Endodermal cell (in vitro differentiated cells): Measurements from ENCODE around the gene P2RX7. TPM values are rescaled to one million over a fixed set of nuclear protein-coding genes. Genes with fewer than 3 reads are reported as not detected.
"Not testable (repeated sequence)": the region's sequence is repeated elsewhere in the genome, so short reads cannot be mapped to it uniquely, and the experiment has no call there.

Experiments
- DNase-seq: peaks from one replicate; pipeline ENCODE4 v3.0.0-alpha.2; 2017
- H3K27ac ChIP-seq: 2 replicates; pipeline ENCODE4 v1.5.1; 2013; ENCODE audit warnings: mild to moderate bottlenecking, low read depth, low read length, moderate library complexity
- H3K27me3 ChIP-seq: 2 replicates; pipeline ENCODE4 v1.6.1; 2013; ENCODE audit warnings: mild to moderate bottlenecking, low read length, moderate library complexity; ENCODE audit not compliant: insufficient read depth, control insufficient read depth, poor library complexity, severe bottlenecking
- H3K36me3 ChIP-seq: 2 replicates; pipeline ENCODE4 v1.7.0; 2013; ENCODE audit warnings: mild to moderate bottlenecking, low read length, moderate library complexity; ENCODE audit not compliant: control insufficient read depth, insufficient read depth
- H3K4me1 ChIP-seq: one replicate; pipeline ENCODE4 v1.7.0; 2013; ENCODE audit warnings: low read length; ENCODE audit not compliant: control insufficient read depth, insufficient read depth
- H3K4me3 ChIP-seq: 2 replicates; pipeline ENCODE4 v1.5.1; 2013; ENCODE audit warnings: mild to moderate bottlenecking, low read length, moderate library complexity
- H3K9ac ChIP-seq: 2 replicates; pipeline ENCODE4 v1.6.1; 2013; ENCODE audit warnings: mild to moderate bottlenecking, low read length, moderate library complexity; ENCODE audit not compliant: poor library complexity, severe bottlenecking; ENCODE audit errors: extremely low read depth
- H3K9me3 ChIP-seq: 2 replicates; pipeline ENCODE4 v1.6.1; 2013; ENCODE audit warnings: mild to moderate bottlenecking, low read length, moderate library complexity; ENCODE audit not compliant: control insufficient read depth
- H3K27ac Mint-ChIP-seq: 2 replicates; pipeline ENCODE4 v1.8.0; 2020; ENCODE audit warnings: mixed read lengths
- H3K27me3 Mint-ChIP-seq: 2 replicates; pipeline ENCODE4 v1.8.0; 2021; ENCODE audit warnings: mild to moderate bottlenecking, mixed read lengths; ENCODE audit not compliant: insufficient read depth
- H3K36me3 Mint-ChIP-seq: 2 replicates; pipeline ENCODE4 v1.8.0; 2020; ENCODE audit warnings: low read depth, mixed read lengths
- H3K4me1 Mint-ChIP-seq: 2 replicates; pipeline ENCODE4 v1.8.0; 2020; ENCODE audit warnings: mixed read lengths
- H3K4me3 Mint-ChIP-seq: 2 replicates; pipeline ENCODE4 v1.8.0; 2020; ENCODE audit warnings: mild to moderate bottlenecking, moderate library complexity, mixed read lengths
- H3K9me3 Mint-ChIP-seq: 2 replicates; pipeline ENCODE4 v1.8.0; 2020; ENCODE audit warnings: mild to moderate bottlenecking, mixed read lengths
- CTCF ChIP-seq: fragments of 200-600 bp; sonication (generic); conservative IDR thresholded peaks from 2 replicates; pipeline ENCODE4 v1.5.0; 2021; ENCODE audit warnings: antibody characterized with exemption, mild to moderate bottlenecking
- WGBS, 2 experiments: methylation state at CpG; one replicate each; pipeline versions ENCODE4 v1.1.5 to v1.1.7; 2013; ENCODE audit warnings: missing lambda C conversion rate in 2 of 2, mixed read lengths in 1 of 2; ENCODE audit not compliant: insufficient coverage in 1 of 2, insufficient read length in 1 of 2; 5-methylcytosine and 5-hydroxymethylcytosine counted together
- total RNA-seq, 2 donors: library from RNA; stranded (reverse); fragmentation: NEBNext Ultra II Directional in 1 of 2; extraction: Animal tissue kit (Norgen Biotek cat#: 25700) in 1 of 2; gene quantifications; 2 replicates in 1 of 2; 3 replicates in 1 of 2; pipeline ENCODE4 v1.2.1, GENCODE V29; 2021

Gene P2RX7
- total RNA-seq, 2 donors from 2014 or later, result 0.18 TPM; not detected in 1

DNA sequence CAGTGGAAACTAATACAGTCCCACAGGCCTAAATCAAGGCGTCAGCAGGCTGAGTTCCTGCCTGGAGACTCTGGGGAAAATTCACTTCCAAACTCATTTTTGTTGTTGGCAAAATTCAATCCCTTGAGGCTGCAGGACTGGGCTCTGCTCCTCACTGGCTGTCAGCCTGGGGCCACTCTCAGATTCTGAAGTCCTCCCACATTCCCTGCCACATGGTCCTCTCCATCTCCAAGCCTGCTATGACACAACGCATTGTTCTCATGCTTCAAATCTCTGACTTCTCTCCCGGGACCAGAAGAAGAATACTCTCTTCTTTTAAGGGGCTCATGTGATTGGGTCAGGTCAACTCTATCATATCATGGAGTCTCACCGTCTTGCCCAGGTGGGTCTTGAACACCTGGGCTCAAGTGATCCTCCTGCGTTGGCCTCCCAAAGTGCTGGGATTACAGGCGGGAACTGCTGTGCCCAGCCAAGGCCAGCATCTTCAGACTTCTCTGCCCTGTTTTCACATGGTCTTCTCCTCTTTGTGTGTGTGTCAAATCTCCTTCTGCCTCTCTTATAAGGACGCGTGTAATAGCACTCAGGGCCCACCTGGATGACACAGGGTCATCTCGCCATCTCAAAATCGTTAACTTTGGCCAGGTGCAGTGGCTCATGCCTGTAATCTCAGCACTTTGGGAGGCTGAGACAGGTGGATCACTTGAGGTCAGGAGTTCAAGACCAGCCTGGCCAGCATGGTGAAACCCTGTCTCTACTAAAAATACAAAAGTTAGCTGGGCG is 9.7 kb downstream of the P2RX7 start:
- Mint-ChIP-seq H3K4me3 (no peak overlapping the region), H3K36me3 (no peaks in the 10 kb centered on the region), H3K9me3 (peaks cover 8% of the 10 kb centered on the region), H3K27ac (no peak overlapping the region), H3K27me3 (peaks cover 11% of the 10 kb centered on the region), H3K4me1 (no peaks in the 10 kb centered on the region)
- DNase-seq, result no peak
- Histone ChIP-seq H3K9ac (no peak overlapping the region), H3K4me3 (no peak overlapping the region), H3K4me1 (no peaks in the 10 kb centered on the region), H3K27ac (no peak overlapping the region), H3K36me3 (no peaks in the 10 kb centered on the region), H3K9me3 (no peaks in the 10 kb centered on the region), H3K27me3 (peaks cover 10% of the 10 kb centered on the region)
- WGBS, 2 experiments, result 77 to 80% methylated on average over 10 to 11 of the region's 11 CpGs
- no peak for TF ChIP-seq CTCF

DNA sequence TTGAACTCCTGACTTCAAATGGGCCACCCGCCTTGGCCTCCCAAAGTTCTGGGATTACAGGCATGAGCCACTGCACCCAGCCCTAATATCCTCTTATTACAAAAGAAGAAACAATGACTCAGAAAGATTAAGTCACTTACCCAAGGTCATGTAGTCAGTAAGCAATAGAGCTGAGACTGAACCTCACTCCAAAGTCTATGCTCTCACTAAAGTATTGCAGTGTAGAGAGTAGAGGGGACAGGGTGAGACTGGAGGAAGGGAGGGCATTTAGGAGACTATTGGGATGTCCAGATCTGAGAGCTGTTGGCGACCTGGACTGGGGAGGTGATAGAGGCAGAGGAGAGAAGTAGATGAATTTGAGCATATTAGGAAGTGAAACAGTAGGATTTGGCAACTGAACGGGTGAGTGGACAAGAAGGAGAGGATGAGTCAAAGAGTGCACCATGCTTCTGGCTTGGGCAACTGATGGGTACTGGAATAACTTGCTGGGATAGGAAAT is 11.8 kb downstream of the P2RX7 start:
- H3K4me1 Mint-ChIP-seq, result no peaks in the 10 kb centered on the region
- peaks cover 8% of the 10 kb centered on the region for H3K9me3 Mint-ChIP-seq
- Histone ChIP-seq H3K9me3 (no peaks in the 10 kb centered on the region), H3K27ac (no peak overlapping the region), H3K4me1 (no peaks in the 10 kb centered on the region), H3K36me3 (no peaks in the 10 kb centered on the region), H3K27me3 (peaks cover 10% of the 10 kb centered on the region), H3K9ac (no peak overlapping the region), H3K4me3 (no peak overlapping the region)
- H3K27me3 Mint-ChIP-seq, result peaks cover 14% of the 10 kb centered on the region
- H3K36me3 Mint-ChIP-seq, result no peaks in the 10 kb centered on the region
- H3K4me3 Mint-ChIP-seq, result no peak overlapping the region
- TF ChIP-seq CTCF, result no peak
- no peak for DNase-seq
- H3K27ac Mint-ChIP-seq, result no peak overlapping the region
- WGBS, 2 experiments, result 85 to 90% methylated on average over 3 of the region's 3 CpGs

DNA sequence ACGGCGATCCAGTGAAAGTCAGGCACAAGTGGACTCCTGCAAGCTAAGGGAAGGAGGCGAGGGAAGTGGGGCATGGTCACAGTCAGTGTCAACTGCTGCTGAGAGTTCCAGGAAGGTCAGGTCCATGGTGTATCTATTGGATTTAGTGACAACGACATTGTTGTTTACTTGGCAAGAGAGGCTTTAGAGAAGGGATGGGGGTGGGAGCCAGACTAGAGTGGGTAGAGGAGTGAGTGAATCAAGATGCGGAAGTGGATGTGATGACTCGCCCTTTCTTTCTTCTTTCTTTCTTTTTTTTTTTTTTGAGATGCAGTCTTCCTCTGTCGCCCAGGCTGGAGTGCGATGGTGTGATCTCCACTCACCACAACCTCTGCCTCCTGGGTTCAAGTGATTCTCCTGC is 12.5 kb downstream of the P2RX7 start:
- WGBS, 2 experiments, result 86 to 95% methylated on average over 4 to 8 of the region's 8 CpGs
- no peak for TF ChIP-seq CTCF
- no peak for DNase-seq
- Mint-ChIP-seq H3K4me1 (no peaks in the 10 kb centered on the region), H3K27me3 (peaks cover 18% of the 10 kb centered on the region), H3K9me3 (peaks cover 11% of the 10 kb centered on the region), H3K36me3 (no peaks in the 10 kb centered on the region), H3K27ac (no peak overlapping the region), H3K4me3 (no peak overlapping the region)
- H3K9ac ChIP-seq, result no peak overlapping the region
- H3K4me3 ChIP-seq, result no peak overlapping the region
- no peaks in the 10 kb centered on the region for H3K9me3 ChIP-seq
- no peak overlapping the region for H3K27ac ChIP-seq
- peaks cover 10% of the 10 kb centered on the region for H3K27me3 ChIP-seq
- H3K36me3 ChIP-seq, result no peaks in the 10 kb centered on the region
- H3K4me1 ChIP-seq, result no peaks in the 10 kb centered on the region

DNA sequence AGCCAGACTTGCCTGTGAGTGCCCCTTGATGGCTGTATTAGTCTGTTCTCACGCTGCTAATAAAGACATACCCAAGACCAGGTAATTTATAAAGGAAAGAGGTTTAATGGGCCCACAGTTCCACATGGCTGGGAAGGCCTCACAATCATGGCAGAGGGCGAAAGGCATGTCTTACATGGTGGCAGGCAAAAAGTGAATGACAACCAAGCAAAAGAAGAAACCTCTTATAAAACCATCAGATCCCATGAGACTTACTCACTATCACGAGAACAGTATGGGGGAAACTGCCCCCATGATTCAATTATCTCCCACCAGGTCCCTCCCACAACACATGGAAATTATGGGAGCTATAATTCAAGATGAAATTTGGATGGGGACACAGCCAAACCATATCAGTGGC is 16.6 kb downstream of the P2RX7 start:
- not testable (repeated sequence) for H3K4me3 ChIP-seq, H3K36me3 ChIP-seq, H3K27ac ChIP-seq, H3K36me3 Mint-ChIP-seq, H3K9ac ChIP-seq, H3K4me1 ChIP-seq, H3K4me3 Mint-ChIP-seq, H3K4me1 Mint-ChIP-seq, H3K9me3 Mint-ChIP-seq, DNase-seq, H3K9me3 ChIP-seq, H3K27ac Mint-ChIP-seq
- H3K27me3 ChIP-seq, result peaks cover 12% of the 10 kb centered on the region
- H3K27me3 Mint-ChIP-seq, result peaks cover 19% of the 10 kb centered on the region
- WGBS, 2 experiments, result 90 to 94% methylated on average over 2 of the region's 3 CpGs
